Duodenal mucosa (tissue), 2 donors: ENCODE results near the gene PXYLP1.

Experiments used
- H3K27ac ChIP-seq: one replicate; pipeline ENCODE4 v1.7.0; 2013; ENCODE audit warnings: low read depth, low read length
- H3K27me3 ChIP-seq, 2 donors: one replicate each; pipeline ENCODE4 v1.7.0; 2013; ENCODE audit warnings: low read length in 2 of 2, control low read depth in 1 of 2; ENCODE audit not compliant: insufficient read depth in 2 of 2, control insufficient read depth in 1 of 2
- H3K36me3 ChIP-seq, 2 donors: one replicate each; pipeline ENCODE4 v1.7.0; 2013; ENCODE audit warnings: low read length in 2 of 2, control low read depth in 1 of 2; ENCODE audit not compliant: insufficient read depth in 2 of 2, control insufficient read depth in 1 of 2
- H3K4me1 ChIP-seq, 2 donors: one replicate each; pipeline ENCODE4 v1.7.0; 2013; ENCODE audit warnings: low read length in 2 of 2, control low read depth in 1 of 2; ENCODE audit not compliant: insufficient read depth in 2 of 2, control insufficient read depth in 1 of 2
- H3K4me3 ChIP-seq, 2 donors: one replicate each; pipeline ENCODE4 v1.7.0; 2013; ENCODE audit warnings: low read length in 2 of 2, low read depth in 1 of 2
- H3K9ac ChIP-seq, 2 donors: one replicate each; pipeline ENCODE4 v1.7.0; 2013; ENCODE audit warnings: low read length in 2 of 2, low read depth in 1 of 2
- H3K9me3 ChIP-seq, 2 donors: one replicate each; pipeline ENCODE4 v1.7.0; 2013; ENCODE audit warnings: low read length in 2 of 2, control low read depth in 1 of 2; ENCODE audit not compliant: control insufficient read depth in 1 of 2

Gene PXYLP1

GRCh38 chr3:141227752-141228151, 3.9 kb upstream of the PXYLP1 start:
- H3K4me3 ChIP-seq, result no peak overlapping the region
- H3K9me3 ChIP-seq, result peaks cover 0 to 5% of the 10 kb centered on the region in 2 donors
- no peak overlapping the region for H3K9ac ChIP-seq
- no peaks in the 10 kb centered on the region for H3K27me3 ChIP-seq
- H3K4me1 ChIP-seq, result peaks cover 9 to 11% of the 10 kb centered on the region in 2 donors
- no peaks in the 10 kb centered on the region for H3K36me3 ChIP-seq
- H3K27ac ChIP-seq, result no peak overlapping the region

GRCh38 chr3:141228395-141228794, 3.2 kb upstream of the PXYLP1 start:
- Histone ChIP-seq H3K4me1 (peaks cover 11 to 13% of the 10 kb centered on the region in 2 donors), H3K9me3 (peaks cover 0 to 5% of the 10 kb centered on the region in 2 donors), H3K36me3 (no peaks in the 10 kb centered on the region), H3K9ac (no peak overlapping the region), H3K27ac (no peak overlapping the region), H3K27me3 (no peaks in the 10 kb centered on the region), H3K4me3 (no peak overlapping the region)

GRCh38 chr3:141229132-141229531, 2.5 kb upstream of the PXYLP1 start:
- Histone ChIP-seq H3K4me3 (no peak overlapping the region), H3K27me3 (no peaks in the 10 kb centered on the region), H3K36me3 (no peaks in the 10 kb centered on the region), H3K4me1 (peaks cover 11 to 13% of the 10 kb centered on the region in 2 donors), H3K9me3 (no peaks in the 10 kb centered on the region), H3K27ac (no peak overlapping the region), H3K9ac (no peak overlapping the region)

- Histone ChIP-seq H3K36me3 (no peaks in the 10 kb centered on the region), H3K4me3 (peak overlapping the region; percentile 83 to 93), H3K9ac (no peak overlapping the region), H3K27ac (no peak overlapping the region), H3K4me1 (peaks cover 11 to 13% of the 10 kb centered on the region in 2 donors), H3K9me3 (no peaks in the 10 kb centered on the region), H3K27me3 (no peaks in the 10 kb centered on the region)
Measured at GRCh38 chr3:141230293-141230692, 1.3 kb upstream of the PXYLP1 start.

DNA sequence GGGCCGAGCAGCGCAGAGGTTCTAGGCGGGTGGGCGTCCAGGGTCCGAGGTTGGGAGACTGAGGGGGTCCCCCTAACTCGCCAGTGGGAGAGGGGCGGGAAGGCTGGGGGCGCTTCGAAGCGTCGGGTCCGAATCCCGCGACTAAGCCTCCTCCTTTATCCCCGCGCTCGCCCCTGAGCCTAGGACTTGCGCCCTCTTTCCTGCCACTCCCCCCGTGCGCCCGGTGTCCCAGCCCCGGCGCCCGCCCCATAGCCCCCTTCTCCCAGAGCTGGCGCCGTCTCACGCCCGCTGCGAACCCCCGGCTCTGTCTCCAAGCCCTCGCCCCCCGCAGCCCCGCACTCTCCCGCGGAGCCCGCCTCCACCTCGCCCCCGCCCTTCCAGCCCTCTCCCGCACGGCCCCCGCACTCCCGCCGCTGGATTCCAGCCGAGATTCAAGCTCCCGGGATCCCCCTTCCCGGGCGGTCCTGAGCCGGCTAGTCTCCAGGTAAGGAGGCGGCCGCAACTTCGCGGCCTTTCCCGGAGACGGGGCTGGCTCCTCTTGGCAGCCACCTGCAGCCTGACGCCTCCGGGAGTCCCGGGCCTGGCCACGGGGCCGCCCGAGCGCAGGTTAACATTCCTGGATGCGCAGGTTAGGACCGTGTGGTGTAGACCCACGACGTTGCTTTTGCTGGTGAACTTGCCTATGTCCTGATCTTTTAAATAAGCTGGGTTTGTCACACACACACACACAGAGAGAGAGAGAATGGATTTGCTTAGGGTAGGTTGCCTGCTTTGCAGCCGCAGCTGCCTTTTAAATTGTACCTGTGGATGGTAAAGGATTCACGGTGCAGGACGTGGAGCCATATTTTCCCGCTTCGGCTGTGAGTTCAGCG, 563 bp downstream of the PXYLP1 start:
- Histone ChIP-seq H3K27me3 (no peaks in the 10 kb centered on the region), H3K27ac (no peak overlapping the region), H3K36me3 (no peaks in the 10 kb centered on the region), H3K4me1 (peaks cover 18 to 21% of the 10 kb centered on the region in 2 donors), H3K9me3 (no peaks in the 10 kb centered on the region), H3K4me3 (peak overlapping the region; percentile 78 to 83), H3K9ac (peak overlapping the region; percentile 55 to 63)

- Histone ChIP-seq H3K4me1 (peaks cover 18 to 21% of the 10 kb centered on the region in 2 donors), H3K36me3 (peaks cover 0 to 3% of the 10 kb centered on the region in 2 donors), H3K27me3 (no peaks in the 10 kb centered on the region), H3K9ac (no peak overlapping the region), H3K9me3 (no peaks in the 10 kb centered on the region), H3K27ac (no peak overlapping the region), H3K4me3 (no peak overlapping the region)
Measured at GRCh38 chr3:141233457-141234161, 2.0 kb downstream of the PXYLP1 start.

DNA sequence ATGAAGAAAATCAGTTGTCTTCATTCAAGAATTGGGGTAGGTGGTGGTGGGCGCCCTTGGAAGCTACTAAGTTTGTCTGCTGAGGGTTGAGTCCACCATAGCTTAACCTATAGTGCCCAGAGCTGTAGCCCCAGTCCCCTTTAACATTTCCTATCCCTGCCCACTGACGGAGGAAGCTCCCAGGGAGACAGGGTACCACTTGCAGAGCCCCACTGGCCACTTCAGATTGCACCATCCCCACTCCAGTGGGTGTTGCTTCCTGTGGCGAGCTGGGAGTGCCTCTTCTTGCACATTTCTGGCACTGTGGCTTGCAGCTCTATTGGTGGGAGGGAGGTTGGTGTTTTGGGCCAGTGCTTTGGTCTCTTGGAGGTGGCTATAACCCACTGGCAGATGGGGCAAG, 2.7 kb downstream of the PXYLP1 start:
- Histone ChIP-seq H3K9ac (no peak overlapping the region), H3K4me1 (peaks cover 18 to 21% of the 10 kb centered on the region in 2 donors), H3K36me3 (peaks cover 0 to 3% of the 10 kb centered on the region in 2 donors), H3K9me3 (no peaks in the 10 kb centered on the region), H3K27ac (no peak overlapping the region), H3K27me3 (no peaks in the 10 kb centered on the region), H3K4me3 (no peak overlapping the region)

- Histone ChIP-seq H3K9me3 (no peaks in the 10 kb centered on the region), H3K4me1 (peaks cover 15 to 17% of the 10 kb centered on the region in 2 donors), H3K4me3 (peak overlapping the region in 1 of 2 donors; percentile 33), H3K27me3 (no peaks in the 10 kb centered on the region), H3K9ac (no peak overlapping the region), H3K36me3 (peaks cover 0 to 3% of the 10 kb centered on the region in 2 donors), H3K27ac (no peak overlapping the region)
Measured at GRCh38 chr3:141235661-141236171, 4.1 kb downstream of the PXYLP1 start.

DNA sequence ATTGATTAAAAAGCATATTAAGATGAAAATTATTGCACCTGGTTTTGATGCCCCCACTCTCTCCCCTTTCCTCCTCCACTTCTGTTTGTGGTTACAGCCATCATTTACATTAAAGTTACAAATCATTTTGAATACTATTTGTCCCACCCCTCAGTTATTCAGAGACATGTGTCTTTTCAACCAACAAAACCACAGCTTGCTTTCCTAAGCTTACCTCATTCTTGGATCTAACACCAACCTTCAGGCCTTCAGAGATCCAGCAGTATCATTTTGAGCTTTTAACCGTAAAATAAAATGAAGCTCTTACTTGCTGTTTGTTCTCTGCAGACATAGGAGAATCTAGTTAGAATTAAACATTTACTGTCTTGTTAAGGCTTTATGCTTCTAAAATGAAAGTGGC, 4.7 kb downstream of the PXYLP1 start:
- Histone ChIP-seq H3K27me3 (no peaks in the 10 kb centered on the region), H3K27ac (no peak overlapping the region), H3K4me3 (no peak overlapping the region), H3K36me3 (peaks cover 0 to 3% of the 10 kb centered on the region in 2 donors), H3K9ac (no peak overlapping the region), H3K9me3 (no peaks in the 10 kb centered on the region), H3K4me1 (peaks cover 13 to 14% of the 10 kb centered on the region in 2 donors)
